ENCODE data around the gene PRR5L. TPM values are rescaled to one million over a fixed set of nuclear protein-coding genes. Genes with fewer than 3 reads are reported as not detected.

The PRR5L gene
- polyA plus RNA-seq, 1 of the 3 experiments (the other 2 are of a cell fraction) = 0.46 TPM

DNA sequence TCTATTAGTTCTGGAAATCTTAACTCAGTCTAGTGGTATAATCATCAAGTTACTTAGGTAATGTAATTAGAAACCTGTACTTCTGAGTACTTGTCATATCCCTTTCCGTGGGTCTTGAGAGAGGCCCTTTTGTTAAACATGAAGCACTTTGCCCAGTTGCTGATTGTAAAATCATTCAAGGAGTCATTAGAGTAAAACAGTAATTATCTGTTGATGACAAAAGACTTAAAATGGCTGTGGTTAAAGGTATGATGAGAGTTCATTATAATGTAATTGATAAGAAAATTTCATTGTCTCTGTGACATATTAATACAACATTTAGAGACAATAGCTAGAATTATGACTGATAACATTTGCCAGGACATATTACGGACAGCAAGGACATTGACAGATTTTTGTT, 34.3 kb downstream of the PRR5L start:
- 59% methylated on average over 2 of the region's 2 CpGs for WGBS (ENCODE audit: low lambda C conversion rate)
- CTCF ChIA-PET = interaction anchor here (1.3 kb wide), 2 partner anchors 11 to 148 kb away, joined by 3 to 4 read pairs; no protein-coding TSS in a partner anchor
- TF ChIP-seq TEAD4 (IDR thresholded peaks at IDR 0.05; ENCODE audit: borderline replicate concordance, insufficient read depth) (no peak), RFX5 (IDR thresholded peaks at IDR 0.05; ENCODE audit: low read length) (no peak), TCF12 (IDR thresholded peaks at IDR 0.05) (no peak), FOXJ3 (CRISPR knock-in tag; IDR thresholded peaks at IDR 0.05) (no peak), TAF1 (IDR thresholded peaks at IDR 0.05; ENCODE audit: borderline replicate concordance, low read depth, low read length) (no peak), EZH2phosphoT487 (IDR thresholded peaks at IDR 0.05; ENCODE audit: borderline replicate concordance, low read depth) (no peak), YY1 (IDR thresholded peaks at IDR 0.05; ENCODE audit: low read depth) (no peak), SIN3A (IDR thresholded peaks at IDR 0.05; ENCODE audit: borderline replicate concordance, low read depth, low read length) (no peak), NFIC (IDR thresholded peaks at IDR 0.05; ENCODE audit: borderline replicate concordance) (no peak), SMC3 (IDR thresholded peaks at IDR 0.05; ENCODE audit: low read depth, low read length) (no peak), RXRA (IDR thresholded peaks at IDR 0.05; ENCODE audit: borderline replicate concordance, low read depth) (no peak), FOXM1 (IDR thresholded peaks at IDR 0.05; ENCODE audit: low read depth) (no peak), NRF1 (IDR thresholded peaks at IDR 0.05; ENCODE audit: low read depth, low read length) (no peak), JUND (IDR thresholded peaks at IDR 0.05) (no peak)
- TF ChIP-seq, protein P1, sequence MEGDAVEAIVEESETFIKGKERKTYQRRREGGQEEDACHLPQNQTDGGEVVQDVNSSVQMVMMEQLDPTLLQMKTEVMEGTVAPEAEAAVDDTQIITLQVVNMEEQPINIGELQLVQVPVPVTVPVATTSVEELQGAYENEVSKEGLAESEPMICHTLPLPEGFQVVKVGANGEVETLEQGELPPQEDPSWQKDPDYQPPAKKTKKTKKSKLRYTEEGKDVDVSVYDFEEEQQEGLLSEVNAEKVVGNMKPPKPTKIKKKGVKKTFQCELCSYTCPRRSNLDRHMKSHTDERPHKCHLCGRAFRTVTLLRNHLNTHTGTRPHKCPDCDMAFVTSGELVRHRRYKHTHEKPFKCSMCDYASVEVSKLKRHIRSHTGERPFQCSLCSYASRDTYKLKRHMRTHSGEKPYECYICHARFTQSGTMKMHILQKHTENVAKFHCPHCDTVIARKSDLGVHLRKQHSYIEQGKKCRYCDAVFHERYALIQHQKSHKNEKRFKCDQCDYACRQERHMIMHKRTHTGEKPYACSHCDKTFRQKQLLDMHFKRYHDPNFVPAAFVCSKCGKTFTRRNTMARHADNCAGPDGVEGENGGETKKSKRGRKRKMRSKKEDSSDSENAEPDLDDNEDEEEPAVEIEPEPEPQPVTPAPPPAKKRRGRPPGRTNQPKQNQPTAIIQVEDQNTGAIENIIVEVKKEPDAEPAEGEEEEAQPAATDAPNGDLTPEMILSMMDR (IDR thresholded peaks at IDR 0.05) = no peak
- TF ChIP-seq, protein P2, sequence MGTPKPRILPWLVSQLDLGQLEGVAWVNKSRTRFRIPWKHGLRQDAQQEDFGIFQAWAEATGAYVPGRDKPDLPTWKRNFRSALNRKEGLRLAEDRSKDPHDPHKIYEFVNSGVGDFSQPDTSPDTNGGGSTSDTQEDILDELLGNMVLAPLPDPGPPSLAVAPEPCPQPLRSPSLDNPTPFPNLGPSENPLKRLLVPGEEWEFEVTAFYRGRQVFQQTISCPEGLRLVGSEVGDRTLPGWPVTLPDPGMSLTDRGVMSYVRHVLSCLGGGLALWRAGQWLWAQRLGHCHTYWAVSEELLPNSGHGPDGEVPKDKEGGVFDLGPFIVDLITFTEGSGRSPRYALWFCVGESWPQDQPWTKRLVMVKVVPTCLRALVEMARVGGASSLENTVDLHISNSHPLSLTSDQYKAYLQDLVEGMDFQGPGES (IDR thresholded peaks at IDR 0.05; ENCODE audit: low read depth, low read length) = no peak
- TF ChIP-seq, protein P3, sequence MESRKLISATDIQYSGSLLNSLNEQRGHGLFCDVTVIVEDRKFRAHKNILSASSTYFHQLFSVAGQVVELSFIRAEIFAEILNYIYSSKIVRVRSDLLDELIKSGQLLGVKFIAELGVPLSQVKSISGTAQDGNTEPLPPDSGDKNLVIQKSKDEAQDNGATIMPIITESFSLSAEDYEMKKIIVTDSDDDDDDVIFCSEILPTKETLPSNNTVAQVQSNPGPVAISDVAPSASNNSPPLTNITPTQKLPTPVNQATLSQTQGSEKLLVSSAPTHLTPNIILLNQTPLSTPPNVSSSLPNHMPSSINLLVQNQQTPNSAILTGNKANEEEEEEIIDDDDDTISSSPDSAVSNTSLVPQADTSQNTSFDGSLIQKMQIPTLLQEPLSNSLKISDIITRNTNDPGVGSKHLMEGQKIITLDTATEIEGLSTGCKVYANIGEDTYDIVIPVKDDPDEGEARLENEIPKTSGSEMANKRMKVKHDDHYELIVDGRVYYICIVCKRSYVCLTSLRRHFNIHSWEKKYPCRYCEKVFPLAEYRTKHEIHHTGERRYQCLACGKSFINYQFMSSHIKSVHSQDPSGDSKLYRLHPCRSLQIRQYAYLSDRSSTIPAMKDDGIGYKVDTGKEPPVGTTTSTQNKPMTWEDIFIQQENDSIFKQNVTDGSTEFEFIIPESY (IDR thresholded peaks at IDR 0.05; ENCODE audit: borderline replicate concordance, low read depth) = no peak
- TF ChIP-seq, protein P4, sequence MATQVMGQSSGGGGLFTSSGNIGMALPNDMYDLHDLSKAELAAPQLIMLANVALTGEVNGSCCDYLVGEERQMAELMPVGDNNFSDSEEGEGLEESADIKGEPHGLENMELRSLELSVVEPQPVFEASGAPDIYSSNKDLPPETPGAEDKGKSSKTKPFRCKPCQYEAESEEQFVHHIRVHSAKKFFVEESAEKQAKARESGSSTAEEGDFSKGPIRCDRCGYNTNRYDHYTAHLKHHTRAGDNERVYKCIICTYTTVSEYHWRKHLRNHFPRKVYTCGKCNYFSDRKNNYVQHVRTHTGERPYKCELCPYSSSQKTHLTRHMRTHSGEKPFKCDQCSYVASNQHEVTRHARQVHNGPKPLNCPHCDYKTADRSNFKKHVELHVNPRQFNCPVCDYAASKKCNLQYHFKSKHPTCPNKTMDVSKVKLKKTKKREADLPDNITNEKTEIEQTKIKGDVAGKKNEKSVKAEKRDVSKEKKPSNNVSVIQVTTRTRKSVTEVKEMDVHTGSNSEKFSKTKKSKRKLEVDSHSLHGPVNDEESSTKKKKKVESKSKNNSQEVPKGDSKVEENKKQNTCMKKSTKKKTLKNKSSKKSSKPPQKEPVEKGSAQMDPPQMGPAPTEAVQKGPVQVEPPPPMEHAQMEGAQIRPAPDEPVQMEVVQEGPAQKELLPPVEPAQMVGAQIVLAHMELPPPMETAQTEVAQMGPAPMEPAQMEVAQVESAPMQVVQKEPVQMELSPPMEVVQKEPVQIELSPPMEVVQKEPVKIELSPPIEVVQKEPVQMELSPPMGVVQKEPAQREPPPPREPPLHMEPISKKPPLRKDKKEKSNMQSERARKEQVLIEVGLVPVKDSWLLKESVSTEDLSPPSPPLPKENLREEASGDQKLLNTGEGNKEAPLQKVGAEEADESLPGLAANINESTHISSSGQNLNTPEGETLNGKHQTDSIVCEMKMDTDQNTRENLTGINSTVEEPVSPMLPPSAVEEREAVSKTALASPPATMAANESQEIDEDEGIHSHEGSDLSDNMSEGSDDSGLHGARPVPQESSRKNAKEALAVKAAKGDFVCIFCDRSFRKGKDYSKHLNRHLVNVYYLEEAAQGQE (IDR thresholded peaks at IDR 0.05; ENCODE audit: low read depth, low read length) = no peak
- TF ChIP-seq, protein P5, sequence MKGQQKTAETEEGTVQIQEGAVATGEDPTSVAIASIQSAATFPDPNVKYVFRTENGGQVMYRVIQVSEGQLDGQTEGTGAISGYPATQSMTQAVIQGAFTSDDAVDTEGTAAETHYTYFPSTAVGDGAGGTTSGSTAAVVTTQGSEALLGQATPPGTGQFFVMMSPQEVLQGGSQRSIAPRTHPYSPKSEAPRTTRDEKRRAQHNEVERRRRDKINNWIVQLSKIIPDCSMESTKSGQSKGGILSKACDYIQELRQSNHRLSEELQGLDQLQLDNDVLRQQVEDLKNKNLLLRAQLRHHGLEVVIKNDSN (IDR thresholded peaks at IDR 0.05; ENCODE audit: borderline replicate concordance, low read depth) = no peak

More for the DNA sequence above, 34.3 kb downstream of the PRR5L start:
- Histone ChIP-seq H3K27ac (ENCODE audit: low read depth in 2 of 2, low read length in 1 of 2) (no peak overlapping the region), H3K4me3 (ENCODE audit: low read depth in 2 of 2, low read length in 1 of 2) (no peak overlapping the region), H3K9me3 (no peaks in the 10 kb centered on the region), H3K4me2 (no peak overlapping the region), H3K9ac (no peak overlapping the region), H3K36me3 (replicated peaks in 1 of 2; ENCODE audit: control insufficient read depth in 1 of 2, insufficient read depth in 2 of 2, low read length in 1 of 2) (no peaks in the 10 kb centered on the region), H3K9me2 (no peaks in the 10 kb centered on the region), H3K27me3 (ENCODE audit: insufficient read depth) (no peaks in the 10 kb centered on the region), H3K79me2 (ENCODE audit: insufficient read depth) (no peaks in the 10 kb centered on the region), H3K4me1 (ENCODE audit: control insufficient read depth in 1 of 2, insufficient read depth in 2 of 2, low read depth in 1 of 2, low read length in 1 of 2) (no peaks in the 10 kb centered on the region; a peak in 1 of 4 replicates), H4K20me1 (ENCODE audit: insufficient read depth) (no peaks in the 10 kb centered on the region), H2AFZ (ENCODE audit: low read depth) (no peak overlapping the region), H3F3A (replicated peaks; ENCODE audit: insufficient read depth) (no peaks in the 10 kb centered on the region)
- no peak for DNase-seq
- POLR2A ChIA-PET = no interaction called here

Measured in SK-N-SH (cell line).